ENCODE data around the gene DDHD1. TPM values are rescaled to one million over a fixed set of nuclear protein-coding genes. Genes with fewer than 3 reads are reported as not detected.

DDHD1 gene
- polyA plus RNA-seq, 1 donor (not counting 4 experiments of a cell fraction or from before 2014, with no cell fraction given) = 10.4 TPM

- H3K36me3 ChIP-seq (ENCODE audit: control insufficient read depth in 2 of 2, extremely low read depth in 1 of 2, insufficient read depth in 2 of 2, low read length in 2 of 2) = no peaks in the 10 kb centered on the region
- no peak overlapping the region for H3K9ac ChIP-seq (ENCODE audit: control insufficient read depth, extremely low read depth, insufficient read depth, low read length)
- H3K4me2 ChIP-seq (ENCODE audit: control insufficient read depth, extremely low read depth, insufficient read depth, low read depth, low read length) = no peak overlapping the region
- dilution Hi-C loops (cut with MboI; ENCODE audit: extremely low pct_ligation_motif_present, low sequenced_read_pairs) = no loop called here
- H3K9me3 ChIP-seq (ENCODE audit: control insufficient read depth, low read depth, low read length) = no peaks in the 10 kb centered on the region
- H3K27me3 ChIP-seq (ENCODE audit: control insufficient read depth, extremely low read depth, insufficient read depth, low read length) = no peaks in the 10 kb centered on the region
- TF ChIP-seq CTCF (optimal IDR thresholded peaks at IDR 0.05 in 1 of 3, IDR thresholded peaks at IDR 0.05 in 1 of 3, conservative IDR thresholded peaks at IDR 0.05 in 1 of 3; ENCODE audit: extremely low read depth in 1 of 3, insufficient read depth in 2 of 3, low read length in 3 of 3) = no peak
- TF ChIP-seq EZH2 (IDR thresholded peaks at IDR 0.05; ENCODE audit: low read length) = no peak
- H3K4me1 ChIP-seq (ENCODE audit: control insufficient read depth, extremely low read depth, insufficient read depth, low read length) = no peaks in the 10 kb centered on the region
- H3K27ac ChIP-seq (ENCODE audit: control insufficient read depth, insufficient read depth, low read length) = no peak overlapping the region
- DNase-seq (ENCODE audit: low read depth, low spot score) (no peak), FAIRE-seq (no peak)
- peaks cover 6% of the 10 kb centered on the region for H3K79me2 ChIP-seq (ENCODE audit: control insufficient read depth, insufficient read depth, low read length)
- H3K9me1 ChIP-seq (ENCODE audit: control insufficient read depth, extremely low read depth, insufficient read depth, low read length) = no peaks in the 10 kb centered on the region
- no peaks in the 10 kb centered on the region for H4K20me1 ChIP-seq (ENCODE audit: control insufficient read depth, extremely low read depth, insufficient read depth, low read length)
- no peak overlapping the region for H2AFZ ChIP-seq (ENCODE audit: control insufficient read depth, low read length)
- no peak overlapping the region for H3K4me3 ChIP-seq (ENCODE audit: control insufficient read depth in 2 of 3, extremely low read depth in 1 of 3, insufficient read depth in 2 of 3, low read depth in 1 of 3, low read length in 3 of 3)
Observed at GRCh38 chr14:53109105-53110041, 43.8 kb downstream of the DDHD1 start.

- H3K9ac ChIP-seq (ENCODE audit: control insufficient read depth, extremely low read depth, insufficient read depth, low read length) = no peak overlapping the region
- FAIRE-seq (no peak), DNase-seq (ENCODE audit: low read depth, low spot score) (no peak)
- no peaks in the 10 kb centered on the region for H3K4me1 ChIP-seq (ENCODE audit: control insufficient read depth, extremely low read depth, insufficient read depth, low read length)
- H3K27me3 ChIP-seq (ENCODE audit: control insufficient read depth, extremely low read depth, insufficient read depth, low read length) = no peaks in the 10 kb centered on the region
- no peak overlapping the region for H3K4me3 ChIP-seq (ENCODE audit: control insufficient read depth in 2 of 3, extremely low read depth in 1 of 3, insufficient read depth in 2 of 3, low read depth in 1 of 3, low read length in 3 of 3)
- no peaks in the 10 kb centered on the region for H3K9me3 ChIP-seq (ENCODE audit: control insufficient read depth, low read depth, low read length)
- H3K27ac ChIP-seq (ENCODE audit: control insufficient read depth, insufficient read depth, low read length) = no peak overlapping the region
- TF ChIP-seq CTCF (optimal IDR thresholded peaks at IDR 0.05 in 1 of 3, IDR thresholded peaks at IDR 0.05 in 1 of 3, conservative IDR thresholded peaks at IDR 0.05 in 1 of 3; ENCODE audit: extremely low read depth in 1 of 3, insufficient read depth in 2 of 3, low read length in 3 of 3) (no peak), EZH2 (IDR thresholded peaks at IDR 0.05; ENCODE audit: low read length) (no peak)
- H2AFZ ChIP-seq (ENCODE audit: control insufficient read depth, low read length) = no peak overlapping the region
- H3K79me2 ChIP-seq (ENCODE audit: control insufficient read depth, insufficient read depth, low read length) = peaks cover 2% of the 10 kb centered on the region
- H3K9me1 ChIP-seq (ENCODE audit: control insufficient read depth, extremely low read depth, insufficient read depth, low read length) = no peaks in the 10 kb centered on the region
- dilution Hi-C loops (cut with MboI; ENCODE audit: extremely low pct_ligation_motif_present, low sequenced_read_pairs) = no loop called here
- no peak overlapping the region for H3K4me2 ChIP-seq (ENCODE audit: control insufficient read depth, extremely low read depth, insufficient read depth, low read depth, low read length)
- H4K20me1 ChIP-seq (ENCODE audit: control insufficient read depth, extremely low read depth, insufficient read depth, low read length) = no peaks in the 10 kb centered on the region
- no peaks in the 10 kb centered on the region for H3K36me3 ChIP-seq (ENCODE audit: control insufficient read depth in 2 of 2, extremely low read depth in 1 of 2, insufficient read depth in 2 of 2, low read length in 2 of 2)
Observed at GRCh38 chr14:53108292-53109104, 44.6 kb downstream of the DDHD1 start.
